Thymus (tissue), 11 donors: ENCODE results near the gene MLH3. TPM values are rescaled to one million over a fixed set of nuclear protein-coding genes. Genes with fewer than 3 reads are reported as not detected.
A peak's percentile ranks its signal among the peaks of the same experiment; 100 is the strongest.
"Not testable (repeated sequence)": the region's sequence is repeated elsewhere in the genome, so short reads cannot be mapped to it uniquely, and the experiment has no call there.

ENCODE experiments used
- DNase-seq, 9 donors: peaks; one replicate each; pipeline ENCODE4 v3.0.0-alpha.2; 2013; ENCODE audit warnings: low spot score in 9 of 9, low read depth in 6 of 9, missing footprints in 1 of 9
- H3K27ac ChIP-seq, 2 donors: one replicate each; pipeline ENCODE4 v1.5.1; 2013; ENCODE audit warnings: control low read depth in 1 of 2, low read depth in 1 of 2, low read length in 1 of 2, mild to moderate bottlenecking in 1 of 2, moderate library complexity in 1 of 2
- H3K27me3 ChIP-seq, 2 donors: one replicate each; pipeline ENCODE4 v1.5.1; 2013; ENCODE audit warnings: low read length in 1 of 2; ENCODE audit not compliant: control insufficient read depth in 2 of 2, insufficient read depth in 1 of 2
- H3K36me3 ChIP-seq, 2 donors: one replicate each; pipeline ENCODE4 v1.5.1; 2013; ENCODE audit warnings: low read length in 1 of 2, mild to moderate bottlenecking in 1 of 2, moderate library complexity in 1 of 2; ENCODE audit not compliant: control insufficient read depth in 2 of 2, insufficient read depth in 2 of 2
- H3K4me1 ChIP-seq, 2 donors: one replicate each; pipeline ENCODE4 v1.5.1; 2013; ENCODE audit warnings: low read length in 2 of 2; ENCODE audit not compliant: control insufficient read depth in 2 of 2, insufficient read depth in 2 of 2
- H3K4me3 ChIP-seq, 2 donors: one replicate each; pipeline ENCODE4 v1.5.1; 2013; ENCODE audit warnings: low read length in 2 of 2, control low read depth in 1 of 2, mild to moderate bottlenecking in 1 of 2
- H3K9me3 ChIP-seq, 2 donors: one replicate each; pipeline ENCODE4 v1.5.1; 2013; ENCODE audit warnings: low read length in 1 of 2, mild to moderate bottlenecking in 1 of 2; ENCODE audit not compliant: control insufficient read depth in 2 of 2, insufficient read depth in 1 of 2
- WGBS: extraction: QIAGEN DNeasy Blood & Tissue Kit; methylation state at CpG from one replicate; pipeline ENCODE4 v1.1.7; 2013; 5-methylcytosine and 5-hydroxymethylcytosine counted together
- polyA plus RNA-seq: library from polyadenylated mRNA; stranded (reverse); fragments of 200-250 nt; gene quantifications from one replicate; pipeline ENCODE4 v1.2.3, GENCODE V29; 2013
- total RNA-seq: library from RNA; stranded (reverse); fragments of 120-200 nt; gene quantifications from one replicate; pipeline ENCODE4 v1.2.4, GENCODE V29; 2013
- donor health status: healthy.

Gene MLH3
- total and polyA plus RNA-seq, 2 donors: 20.5 to 22.8 TPM

DNA sequence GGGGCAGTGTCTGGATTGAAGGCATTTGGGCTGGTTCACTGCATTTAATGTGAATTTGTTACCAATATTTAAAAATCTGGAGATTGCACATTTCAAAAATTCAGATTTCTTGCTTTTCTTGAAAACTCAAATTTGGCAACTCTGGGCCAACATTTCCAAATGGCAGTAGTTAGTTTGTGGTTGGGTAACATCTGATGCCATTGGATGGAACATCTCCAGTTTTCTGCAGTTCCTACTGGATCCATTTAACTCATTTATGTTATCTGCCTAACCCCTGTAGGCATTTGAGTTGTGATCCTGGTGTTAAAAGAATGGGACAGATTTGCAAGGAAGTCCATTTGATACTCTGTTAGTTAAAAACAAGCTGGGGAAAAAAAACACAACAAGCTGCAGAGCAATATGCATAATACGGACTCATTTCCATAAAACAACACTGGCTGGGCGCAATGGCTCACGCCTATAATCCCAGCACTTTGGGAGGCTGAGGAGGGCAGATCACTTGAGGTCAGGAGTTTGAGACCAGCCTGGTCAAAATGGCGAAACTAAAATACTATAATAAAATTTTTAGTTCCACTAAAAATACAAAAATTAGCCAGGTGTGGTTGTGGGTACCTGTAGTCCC lies 40.7 kb downstream of the MLH3 start:
- no peak for DNase-seq
- H3K9me3 ChIP-seq: no peaks in the 10 kb centered on the region
- H3K27ac ChIP-seq: no peak overlapping the region
- no peaks in the 10 kb centered on the region for H3K27me3 ChIP-seq
- H3K36me3 ChIP-seq: peaks cover 46 to 82% of the 10 kb centered on the region in 2 donors
- no peaks in the 10 kb centered on the region for H3K4me1 ChIP-seq
- H3K4me3 ChIP-seq: no peak overlapping the region
- 98% methylated on average over 4 of the region's 4 CpGs for WGBS

GRCh38 chr14:75009176-75009575 lies 42.1 kb downstream of the MLH3 start:
- H3K36me3 ChIP-seq: peaks cover 54 to 78% of the 10 kb centered on the region in 2 donors
- DNase-seq: no peak
- peaks cover 2% of the 10 kb centered on the region in 2 donors for H3K4me1 ChIP-seq
- H3K4me3 ChIP-seq: no peak overlapping the region
- H3K27me3 ChIP-seq: no peaks in the 10 kb centered on the region
- 96% methylated on average over 4 of the region's 4 CpGs for WGBS
- H3K9me3 ChIP-seq: no peaks in the 10 kb centered on the region
- no peak overlapping the region for H3K27ac ChIP-seq

DNA sequence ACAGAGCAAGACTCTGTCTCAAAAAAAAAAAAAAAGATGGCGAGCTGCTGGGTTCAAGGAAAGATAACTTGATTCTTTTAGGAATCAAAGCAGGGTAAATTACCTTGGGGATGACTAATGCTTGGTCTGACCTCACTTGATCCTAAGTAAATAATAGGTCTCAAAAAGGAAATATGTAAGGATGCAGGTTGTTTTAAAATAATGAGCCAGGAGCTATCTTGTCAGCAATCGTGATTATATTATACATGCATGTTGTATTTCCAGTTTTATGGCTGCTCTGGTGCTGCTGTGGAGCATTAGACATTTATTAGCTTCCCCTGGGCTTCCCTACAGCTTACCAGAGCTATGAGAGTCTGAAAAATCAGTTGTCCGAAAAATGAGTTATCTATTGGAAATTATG lies 45.9 kb downstream of the MLH3 start:
- 98% methylated on average over 3 of the region's 3 CpGs for WGBS
- Histone ChIP-seq H3K4me1 (peaks cover 11 to 15% of the 10 kb centered on the region in 2 donors), H3K27ac (no peak overlapping the region), H3K9me3 (peaks cover 0 to 4% of the 10 kb centered on the region in 2 donors), H3K27me3 (no peaks in the 10 kb centered on the region), H3K36me3 (peaks cover 46 to 58% of the 10 kb centered on the region in 2 donors), H3K4me3 (no peak overlapping the region)
- DNase-seq: no peak

- DNase-seq: no peak
- Histone ChIP-seq H3K27ac (peak overlapping the region; percentile 67 to 83), H3K9me3 (peaks cover 0 to 4% of the 10 kb centered on the region in 2 donors), H3K27me3 (no peaks in the 10 kb centered on the region), H3K36me3 (peaks cover 31 to 39% of the 10 kb centered on the region in 2 donors), H3K4me1 (peaks cover 11 to 15% of the 10 kb centered on the region in 2 donors), H3K4me3 (peak overlapping the region; percentile 95 to 99)
- whole genome bisulfite sequencing: 13% methylated on average over 18 of the region's 18 CpGs
Measured at GRCh38 chr14:75003250-75004027, 47.8 kb downstream of the MLH3 start.

DNA sequence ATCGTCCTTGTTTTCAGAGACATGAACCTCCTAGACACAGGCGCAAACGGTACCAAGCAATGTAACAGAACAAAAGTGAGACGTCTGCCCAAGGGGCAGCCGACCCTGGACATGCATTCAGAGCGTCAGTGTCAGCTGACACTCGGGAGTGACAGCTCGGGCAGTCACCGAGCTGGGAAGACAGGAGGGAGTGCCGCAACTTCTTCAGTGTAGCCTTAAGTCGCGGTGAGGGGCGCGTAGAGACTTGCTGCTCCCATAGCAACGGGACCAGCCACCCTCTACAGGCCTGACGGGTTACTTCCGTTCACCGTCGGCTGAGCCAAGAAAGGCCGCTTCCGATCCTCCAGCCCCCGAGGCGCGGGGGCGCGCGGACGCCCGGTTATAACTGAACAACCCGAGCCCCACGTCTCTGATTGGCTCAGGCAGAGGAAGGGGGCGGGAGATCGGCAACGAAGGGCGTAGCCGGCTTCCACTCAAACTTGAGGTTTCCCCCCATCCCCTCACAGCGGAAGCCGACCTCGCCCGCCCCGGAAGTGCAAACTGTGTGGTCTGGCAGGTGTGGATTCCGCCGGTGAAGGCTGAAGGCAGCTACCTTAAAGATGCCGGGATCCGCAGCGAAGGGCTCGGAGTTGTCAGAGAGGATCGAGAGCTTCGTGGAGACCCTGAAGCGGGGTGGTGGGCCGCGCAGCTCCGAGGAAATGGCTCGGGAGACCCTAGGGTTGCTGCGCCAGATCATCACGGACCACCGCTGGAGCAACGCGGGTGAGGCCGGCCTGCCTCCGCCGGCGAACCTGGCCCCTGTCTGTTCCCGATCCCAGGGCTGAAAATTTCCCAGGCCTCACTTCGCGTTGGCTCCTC lies 48.6 kb downstream of the MLH3 start, which contains the start of gene EIF2B2:
Gene EIF2B2, plus strand, starts transcription at position 530 of the 858 bp plus-strand sequence. Its CDS starts 70 bp downstream, at position 600.
- peak within 1 kb of the TSS; percentile 83 to 91 for H3K27ac ChIP-seq
- WGBS: 1% methylated on average over 66 of the region's 66 CpGs
- H3K36me3 ChIP-seq: peaks cover 23 to 31% of the 10 kb centered on the region in 2 donors
- H3K4me3 ChIP-seq: peak within 1 kb of the TSS; percentile 95 to 99
- peaks cover 0 to 4% of the 10 kb centered on the region in 2 donors for H3K9me3 ChIP-seq
- peaks cover 11 to 15% of the 10 kb centered on the region in 2 donors for H3K4me1 ChIP-seq
- H3K27me3 ChIP-seq: no peaks in the 10 kb centered on the region
- DNase-seq: peak; percentile 88 to 99 (median 98)

DNA sequence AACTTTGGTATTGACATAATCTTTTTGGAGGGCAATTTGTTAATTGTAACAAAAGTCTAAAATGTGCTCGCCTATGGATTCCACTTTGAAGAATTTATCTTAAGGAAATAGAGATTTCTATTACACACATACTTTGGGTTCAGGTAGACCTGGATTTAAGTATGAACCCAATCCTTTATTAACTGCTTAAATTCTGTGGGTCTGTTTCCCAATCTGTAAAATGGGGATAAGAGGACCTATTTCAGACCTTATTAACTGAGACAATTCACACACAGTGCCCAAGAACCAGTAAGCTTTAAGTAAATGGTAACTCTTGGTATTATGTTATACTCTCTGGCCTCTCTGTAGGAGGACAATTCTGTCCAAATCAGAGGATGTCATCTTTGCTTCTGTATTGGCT lies 49.4 kb downstream of the MLH3 start:
- no peaks in the 10 kb centered on the region for H3K27me3 ChIP-seq
- peak overlapping the region in 1 of 2 donors; percentile 91 for H3K27ac ChIP-seq
- H3K4me3 ChIP-seq: peak overlapping the region; percentile 95 to 99
- H3K4me1 ChIP-seq: peaks cover 11 to 15% of the 10 kb centered on the region in 2 donors
- peaks cover 19 to 25% of the 10 kb centered on the region in 2 donors for H3K36me3 ChIP-seq
- 98% methylated on average over 1 of the region's 1 CpG for WGBS
- H3K9me3 ChIP-seq: peaks cover 0 to 4% of the 10 kb centered on the region in 2 donors
- DNase-seq: no peak

- Histone ChIP-seq H3K27ac (no peak overlapping the region), H3K27me3 (no peaks in the 10 kb centered on the region), H3K9me3 (peaks cover 0 to 4% of the 10 kb centered on the region in 2 donors), H3K4me3 (no peak overlapping the region), H3K4me1 (peaks cover 11 to 15% of the 10 kb centered on the region in 2 donors), H3K36me3 (peaks cover 13 to 18% of the 10 kb centered on the region in 2 donors)
- 97% methylated on average over 2 of the region's 2 CpGs for WGBS
- DNase-seq: no peak
Measured at GRCh38 chr14:75001261-75001660, 50.0 kb downstream of the MLH3 start.

- not testable (repeated sequence) for H3K27ac ChIP-seq, H3K9me3 ChIP-seq
- 95% methylated on average over 6 of the region's 7 CpGs for WGBS
Measured at GRCh38 chr14:74995781-74996180, 55.5 kb downstream of the MLH3 start.

More at GRCh38 chr14:74995781-74996180, 55.5 kb downstream of the MLH3 start:
- H3K36me3 ChIP-seq, H3K27me3 ChIP-seq, H3K4me1 ChIP-seq, H3K4me3 ChIP-seq, DNase-seq: not testable (repeated sequence)
